ENCODE data around the gene TMEM185B.

The TMEM185B gene

GRCh38 chr2:120220756-120221155, 2.4 kb downstream of the TMEM185B start:
- no peak for TF ChIP-seq CTCF (IDR thresholded peaks at IDR 0.05; ENCODE audit: borderline replicate concordance, insufficient read depth, low read depth, low read length)
- H3K4me3 ChIP-seq (ENCODE audit: low read depth, low read length): no peak overlapping the region

GRCh38 chr2:120219766-120220165, 3.4 kb downstream of the TMEM185B start:
- no peak for TF ChIP-seq CTCF (IDR thresholded peaks at IDR 0.05; ENCODE audit: borderline replicate concordance, insufficient read depth, low read depth, low read length)
- H3K4me3 ChIP-seq (ENCODE audit: low read depth, low read length): no peak overlapping the region

- H3K4me3 ChIP-seq (ENCODE audit: low read depth, low read length): no peak overlapping the region
- no peak for TF ChIP-seq CTCF (IDR thresholded peaks at IDR 0.05; ENCODE audit: borderline replicate concordance, insufficient read depth, low read depth, low read length)
Measured at GRCh38 chr2:120219291-120219690, 3.9 kb downstream of the TMEM185B start.

GRCh38 chr2:120218181-120218580, 5.0 kb downstream of the TMEM185B start:
- no peak for TF ChIP-seq CTCF (IDR thresholded peaks at IDR 0.05; ENCODE audit: borderline replicate concordance, insufficient read depth, low read depth, low read length)
- no peak overlapping the region for H3K4me3 ChIP-seq (ENCODE audit: low read depth, low read length)

- no peak for TF ChIP-seq CTCF (IDR thresholded peaks at IDR 0.05; ENCODE audit: borderline replicate concordance, insufficient read depth, low read depth, low read length)
- H3K4me3 ChIP-seq (ENCODE audit: low read depth, low read length): no peak overlapping the region
Measured at GRCh38 chr2:120210270-120210693, 12.9 kb downstream of the TMEM185B start.

- no peak for TF ChIP-seq CTCF (IDR thresholded peaks at IDR 0.05; ENCODE audit: borderline replicate concordance, insufficient read depth, low read depth, low read length)
- no peak overlapping the region for H3K4me3 ChIP-seq (ENCODE audit: low read depth, low read length)
Measured at GRCh38 chr2:120209427-120210269, 13.6 kb downstream of the TMEM185B start.

All from GM12875 (cell line).